ENCODE data around the gene MAD1L1.
"Not testable (repeated sequence)": the region's sequence is repeated elsewhere in the genome, so short reads cannot be mapped to it uniquely, and the experiment has no call there.

DNA sequence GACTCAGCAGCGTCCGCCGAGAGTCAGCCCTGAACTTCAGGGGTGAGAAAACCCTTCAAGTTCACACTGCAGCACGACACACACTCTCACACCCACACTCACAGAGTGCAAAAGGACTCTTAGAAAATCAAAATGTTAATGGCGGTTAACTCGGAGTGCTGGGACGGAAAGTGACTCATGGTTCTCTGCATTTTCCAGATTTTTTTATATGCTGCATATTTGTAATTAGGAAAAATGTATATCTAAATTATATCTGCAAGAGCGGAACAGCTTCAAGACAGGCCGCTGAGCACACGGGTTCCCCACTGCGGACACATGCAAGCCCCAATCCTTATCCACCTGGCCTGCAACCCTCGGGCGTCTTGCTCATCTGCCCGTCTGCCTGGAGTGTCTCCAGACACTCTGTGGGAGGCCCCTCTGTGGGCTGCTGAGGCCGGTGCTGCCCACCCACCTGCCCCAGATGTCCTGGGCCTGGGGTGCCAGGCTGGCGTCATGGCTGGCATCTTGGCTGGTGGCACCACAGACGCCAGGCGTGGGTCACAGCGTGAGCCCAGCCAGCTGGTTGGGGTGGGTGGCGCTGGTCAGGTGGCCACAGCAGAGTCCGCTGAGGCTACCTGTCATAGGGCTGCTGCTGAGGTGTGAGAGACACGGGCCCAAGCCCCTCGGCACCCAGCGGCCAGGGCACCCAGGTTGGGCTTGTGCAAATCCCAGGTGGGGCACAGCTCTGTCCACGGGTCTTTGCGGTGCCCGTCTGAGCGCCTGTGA is 407.7 kb downstream of the MAD1L1 start:
- not testable (repeated sequence) for TF ChIP-seq ZFP3 (CRISPR knock-in tag; IDR thresholded peaks at IDR 0.05); ARNTL (CRISPR knock-in tag; IDR thresholded peaks at IDR 0.05; ENCODE audit: borderline replicate concordance, low read depth)
- TF ChIP-seq, protein P1, sequence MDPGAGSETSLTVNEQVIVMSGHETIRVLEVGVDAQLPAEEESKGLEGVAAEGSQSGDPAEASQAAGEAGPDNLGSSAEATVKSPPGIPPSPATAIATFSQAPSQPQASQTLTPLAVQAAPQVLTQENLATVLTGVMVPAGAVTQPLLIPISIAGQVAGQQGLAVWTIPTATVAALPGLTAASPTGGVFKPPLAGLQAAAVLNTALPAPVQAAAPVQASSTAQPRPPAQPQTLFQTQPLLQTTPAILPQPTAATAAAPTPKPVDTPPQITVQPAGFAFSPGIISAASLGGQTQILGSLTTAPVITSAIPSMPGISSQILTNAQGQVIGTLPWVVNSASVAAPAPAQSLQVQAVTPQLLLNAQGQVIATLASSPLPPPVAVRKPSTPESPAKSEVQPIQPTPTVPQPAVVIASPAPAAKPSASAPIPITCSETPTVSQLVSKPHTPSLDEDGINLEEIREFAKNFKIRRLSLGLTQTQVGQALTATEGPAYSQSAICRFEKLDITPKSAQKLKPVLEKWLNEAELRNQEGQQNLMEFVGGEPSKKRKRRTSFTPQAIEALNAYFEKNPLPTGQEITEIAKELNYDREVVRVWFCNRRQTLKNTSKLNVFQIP (CRISPR knock-in tag; IDR thresholded peaks at IDR 0.05; ENCODE audit: borderline replicate concordance, low read depth) = not testable (repeated sequence)

Data from SK-N-SH treated with all-trans-retinoic acid at 6 μM for 48 hours (cell line).